Measurements from ENCODE around the gene PPP6C. TPM values are rescaled to one million over a fixed set of nuclear protein-coding genes. Genes with fewer than 3 reads are reported as not detected.

The PPP6C gene
- total RNA-seq, 2 experiments from 2014 or later, result 40.8 to 50.3 TPM

- peaks cover 35% of the 10 kb centered on the region for H3K4me1 Mint-ChIP-seq
- no peaks in the 10 kb centered on the region for H3K27me3 Mint-ChIP-seq
- CTCF ChIA-PET, result interaction anchor here (0.6 to 5.4 kb wide), 21 partner anchors 8 to 374 kb away, joined by 3 to 28 read pairs (median 3); partner anchors contain the start of genes GOLGA1 and WDR38
- DNase-seq (peak; percentile 100), ATAC-seq (peak; percentile 100)
- peak within 1 kb of the TSS; percentile 91 for H3K4me3 Mint-ChIP-seq
- peaks cover 9% of the 10 kb centered on the region for H3K36me3 Mint-ChIP-seq
- H3K27ac Mint-ChIP-seq, result peak within 1 kb of the TSS; percentile 78
- H3K9me3 Mint-ChIP-seq (ENCODE audit: low read depth), result no peaks in the 10 kb centered on the region
Observed at GRCh38 chr9:125143377-125144090, 46.1 kb downstream of the PPP6C start, which contains the start of gene SCAI. Gene SCAI (minus strand): TSS chr9:125143528. CDS start chr9:125143437, 91 bp downstream.

GRCh38 chr9:125142560-125143376, 46.8 kb downstream of the PPP6C start:
- no peak for ATAC-seq
- peak overlapping the region; percentile 91 for H3K4me3 Mint-ChIP-seq
- no peaks in the 10 kb centered on the region for H3K27me3 Mint-ChIP-seq
- CTCF ChIA-PET, result interaction anchor here (0.6 to 5.4 kb wide), 21 partner anchors 9 to 1567 kb away, joined by 3 to 28 read pairs (median 3); partner anchors contain the start of genes GOLGA1 and WDR38
- DNase-seq, result no peak
- peaks cover 11% of the 10 kb centered on the region for H3K36me3 Mint-ChIP-seq
- H3K4me1 Mint-ChIP-seq, result peaks cover 35% of the 10 kb centered on the region
- no peaks in the 10 kb centered on the region for H3K9me3 Mint-ChIP-seq (ENCODE audit: low read depth)
- H3K27ac Mint-ChIP-seq, result peak overlapping the region; percentile 78

GRCh38 chr9:125141751-125142150, 47.9 kb downstream of the PPP6C start:
- Mint-ChIP-seq H3K27me3 (no peaks in the 10 kb centered on the region), H3K4me1 (peaks cover 35% of the 10 kb centered on the region), H3K36me3 (peaks cover 11% of the 10 kb centered on the region), H3K27ac (no peak overlapping the region), H3K9me3 (ENCODE audit: low read depth) (no peaks in the 10 kb centered on the region), H3K4me3 (peak overlapping the region; percentile 91)
- DNase-seq, result no peak
- ATAC-seq, result no peak
- CTCF ChIA-PET, result interaction anchor here (0.6 to 5.4 kb wide), 14 partner anchors 8 to 1568 kb away, joined by 3 to 28 read pairs (median 4); partner anchors contain the start of gene WDR38

- Mint-ChIP-seq H3K9me3 (ENCODE audit: low read depth) (no peaks in the 10 kb centered on the region), H3K27me3 (no peaks in the 10 kb centered on the region), H3K36me3 (peaks cover 11% of the 10 kb centered on the region), H3K27ac (no peak overlapping the region), H3K4me3 (no peak overlapping the region), H3K4me1 (peaks cover 31% of the 10 kb centered on the region)
- ATAC-seq (no peak), DNase-seq (no peak)
- CTCF ChIA-PET, result interaction anchor here (0.7 to 5.4 kb wide), 5 partner anchors 14 to 1836 kb away, joined by 3 to 28 read pairs (median 7); partner anchors contain the start of gene WDR38
Observed at GRCh38 chr9:125141251-125141650, 48.4 kb downstream of the PPP6C start.

GRCh38 chr9:125140576-125140975, 49.0 kb downstream of the PPP6C start:
- ATAC-seq, result no peak
- peaks cover 11% of the 10 kb centered on the region for H3K36me3 Mint-ChIP-seq
- no peaks in the 10 kb centered on the region for H3K9me3 Mint-ChIP-seq (ENCODE audit: low read depth)
- no peak for DNase-seq
- H3K4me3 Mint-ChIP-seq, result no peak overlapping the region
- no peaks in the 10 kb centered on the region for H3K27me3 Mint-ChIP-seq
- peaks cover 28% of the 10 kb centered on the region for H3K4me1 Mint-ChIP-seq
- H3K27ac Mint-ChIP-seq, result no peak overlapping the region
- CTCF ChIA-PET, result interaction anchor here (0.7 to 5.4 kb wide), 3 partner anchors 9 to 1835 kb away, joined by 3 to 28 read pairs (median 3); no protein-coding TSS in a partner anchor

- no peaks in the 10 kb centered on the region for H3K27me3 Mint-ChIP-seq
- peaks cover 25% of the 10 kb centered on the region for H3K36me3 Mint-ChIP-seq
- H3K4me3 Mint-ChIP-seq, result no peak overlapping the region
- H3K4me1 Mint-ChIP-seq, result peaks cover 28% of the 10 kb centered on the region
- DNase-seq (no peak), ATAC-seq (no peak)
- no peak overlapping the region for H3K27ac Mint-ChIP-seq
- peaks cover 9% of the 10 kb centered on the region for H3K9me3 Mint-ChIP-seq (ENCODE audit: low read depth)
- CTCF ChIA-PET, result no interaction called here
Observed at GRCh38 chr9:125137200-125137599, 52.4 kb downstream of the PPP6C start.

GRCh38 chr9:125134976-125135375, 54.6 kb downstream of the PPP6C start:
- Mint-ChIP-seq H3K27me3 (no peaks in the 10 kb centered on the region), H3K36me3 (peaks cover 20% of the 10 kb centered on the region), H3K4me1 (peaks cover 20% of the 10 kb centered on the region), H3K27ac (no peak overlapping the region), H3K9me3 (ENCODE audit: low read depth) (peaks cover 9% of the 10 kb centered on the region), H3K4me3 (no peak overlapping the region)
- ATAC-seq (no peak), DNase-seq (no peak)
- CTCF ChIA-PET, result interaction anchor here (2.6 kb wide), 1 partner anchor 8 kb away, joined by 15 read pairs; the partner anchor contains the start of gene SCAI

- Mint-ChIP-seq H3K36me3 (peaks cover 19% of the 10 kb centered on the region), H3K27me3 (no peaks in the 10 kb centered on the region), H3K9me3 (ENCODE audit: low read depth) (peaks cover 9% of the 10 kb centered on the region), H3K27ac (peak overlapping the region; percentile 14), H3K4me3 (no peak overlapping the region), H3K4me1 (peaks cover 16% of the 10 kb centered on the region)
- DNase-seq (no peak), ATAC-seq (peak; percentile 33)
- CTCF ChIA-PET, result interaction anchor here (2.6 kb wide), 1 partner anchor 10 kb away, joined by 15 read pairs; the partner anchor contains the start of gene SCAI
Observed at GRCh38 chr9:125133403-125134329, 55.9 kb downstream of the PPP6C start.

GRCh38 chr9:125131778-125132177, 57.8 kb downstream of the PPP6C start:
- Mint-ChIP-seq H3K4me1 (peaks cover 20% of the 10 kb centered on the region), H3K4me3 (no peak overlapping the region), H3K27ac (no peak overlapping the region), H3K9me3 (ENCODE audit: low read depth) (peaks cover 9% of the 10 kb centered on the region), H3K36me3 (peaks cover 16% of the 10 kb centered on the region), H3K27me3 (no peaks in the 10 kb centered on the region)
- DNase-seq, result no peak
- CTCF ChIA-PET, result interaction anchor here (0.7 kb wide), 1 partner anchor 10 kb away, joined by 3 read pairs; no protein-coding TSS in a partner anchor
- ATAC-seq, result no peak

DNA sequence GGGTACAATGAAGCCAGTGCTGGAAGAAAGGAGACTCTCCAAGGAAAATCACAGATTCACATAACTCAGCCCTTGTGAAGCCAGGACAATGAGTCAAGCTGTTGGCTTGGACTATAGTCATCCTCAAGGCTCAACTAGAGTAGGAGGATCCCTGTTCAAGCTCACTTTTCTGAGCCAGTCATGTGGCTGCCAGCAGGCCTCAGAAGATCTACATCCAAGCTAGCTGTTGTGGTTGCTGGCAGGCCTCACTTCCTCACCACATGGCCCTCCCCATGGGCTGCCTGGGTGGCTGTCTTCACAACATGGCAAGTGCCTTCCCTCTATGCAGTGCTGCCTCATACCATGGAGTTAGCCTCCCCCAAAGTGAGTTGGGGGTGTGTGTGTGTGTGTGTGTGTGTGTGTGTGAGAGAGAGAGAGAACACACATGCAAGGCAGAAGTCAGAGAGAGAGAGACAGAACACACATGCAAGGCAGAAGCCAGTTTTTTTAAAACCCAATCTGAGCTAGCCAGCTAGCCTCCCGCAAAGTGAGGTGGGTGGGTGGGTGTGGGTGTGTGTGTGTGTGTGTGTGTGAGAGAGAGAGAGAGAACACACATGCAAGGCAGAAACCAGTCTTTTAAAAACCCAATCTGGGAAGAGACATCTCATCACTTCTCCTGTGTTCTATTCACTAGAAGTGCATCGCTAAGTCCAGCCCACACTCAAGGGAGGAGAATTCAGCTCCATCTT, 63.4 kb downstream of the PPP6C start:
- Mint-ChIP-seq H3K4me1 (peaks cover 25% of the 10 kb centered on the region), H3K27ac (peak overlapping the region; percentile 92)
- CTCF ChIA-PET, result interaction anchor here (0.8 to 4.4 kb wide), 8 partner anchors 12 to 354 kb away, joined by 3 to 28 read pairs (median 4); partner anchors contain the start of genes SCAI and WDR38

GRCh38 chr9:125125523-125125922, 64.1 kb downstream of the PPP6C start:
- H3K36me3 Mint-ChIP-seq, result peaks cover 4% of the 10 kb centered on the region
- no peaks in the 10 kb centered on the region for H3K27me3 Mint-ChIP-seq
- H3K9me3 Mint-ChIP-seq (ENCODE audit: low read depth), result no peaks in the 10 kb centered on the region
- no peak for ATAC-seq
- CTCF ChIA-PET, result interaction anchor here (0.8 to 4.4 kb wide), 7 partner anchors 11 to 353 kb away, joined by 3 to 28 read pairs (median 4); partner anchors contain the start of genes SCAI and WDR38
- peaks cover 31% of the 10 kb centered on the region for H3K4me1 Mint-ChIP-seq
- no peak overlapping the region for H3K4me3 Mint-ChIP-seq
- H3K27ac Mint-ChIP-seq, result peak overlapping the region; percentile 92
- no peak for DNase-seq

More for the DNA sequence above, 63.4 kb downstream of the PPP6C start:
- DNase-seq, result peak; percentile 95
- H3K9me3 Mint-ChIP-seq (ENCODE audit: low read depth), result no peaks in the 10 kb centered on the region
- no peaks in the 10 kb centered on the region for H3K27me3 Mint-ChIP-seq
- H3K4me3 Mint-ChIP-seq, result peak overlapping the region; percentile 32
- peaks cover 4% of the 10 kb centered on the region for H3K36me3 Mint-ChIP-seq
- peak; percentile 99 for ATAC-seq

DNA sequence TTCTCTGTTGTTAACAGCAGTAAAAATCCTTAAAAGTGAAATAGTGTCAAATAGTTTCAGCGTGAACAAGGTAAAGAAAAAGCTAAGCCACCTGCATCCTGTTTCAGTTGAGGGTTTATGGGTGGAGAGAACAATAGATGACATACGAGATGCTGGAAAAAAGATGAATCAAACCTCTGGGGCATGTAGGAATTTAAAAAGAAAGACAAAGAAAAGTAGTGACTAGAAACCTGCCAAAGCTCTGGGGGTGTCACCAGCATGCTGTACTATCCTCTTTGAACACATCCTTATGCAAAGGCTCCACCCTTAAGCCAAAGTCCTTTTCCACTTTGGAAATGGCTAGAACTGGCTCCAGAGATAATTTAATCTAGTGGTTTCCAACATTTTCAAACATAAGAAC, 68.5 kb downstream of the PPP6C start:
- no peak overlapping the region for H3K4me3 Mint-ChIP-seq
- no peak for ATAC-seq
- CTCF ChIA-PET, result no interaction called here

More for the DNA sequence above, 68.5 kb downstream of the PPP6C start:
- Mint-ChIP-seq H3K4me1 (peaks cover 28% of the 10 kb centered on the region), H3K36me3 (peaks cover 10% of the 10 kb centered on the region), H3K27ac (no peak overlapping the region), H3K27me3 (no peaks in the 10 kb centered on the region), H3K9me3 (ENCODE audit: low read depth) (no peaks in the 10 kb centered on the region)
- DNase-seq, result no peak
